Liver (tissue), 9 donors: ENCODE results near the gene TEX53. TPM values are rescaled to one million over a fixed set of nuclear protein-coding genes. Genes with fewer than 3 reads are reported as not detected.

Source experiments
- DNase-seq: peaks from one replicate; pipeline ENCODE4 v3.0.0-alpha.2; 2017; ENCODE audit warnings: low spot score
- H3K27ac ChIP-seq, 2 donors: one replicate each; pipeline ENCODE4 v1.7.0; 2013; ENCODE audit warnings: inconsistent platforms in 2 of 2, low read length in 2 of 2, control low read depth in 1 of 2, low read depth in 1 of 2, mild to moderate bottlenecking in 1 of 2
- H3K27me3 ChIP-seq, 4 donors: one replicate each; pipeline versions ENCODE4 v1.6.1 to v1.7.0; 2013; ENCODE audit warnings: low read length in 3 of 4, inconsistent platforms in 1 of 4, mild to moderate bottlenecking in 1 of 4, moderate library complexity in 1 of 4; ENCODE audit not compliant: control insufficient read depth in 4 of 4, insufficient read depth in 4 of 4
- H3K36me3 ChIP-seq, 4 donors: one replicate each; pipeline versions ENCODE4 v1.6.1 to v1.7.0; 2013; ENCODE audit warnings: low read length in 3 of 4, mild to moderate bottlenecking in 3 of 4, low read depth in 1 of 4, moderate library complexity in 1 of 4; ENCODE audit not compliant: control insufficient read depth in 4 of 4, insufficient read depth in 3 of 4
- H3K4me1 ChIP-seq, 4 donors: one replicate each; pipeline versions ENCODE4 v1.6.1 to v1.7.0; 2013; ENCODE audit warnings: low read length in 3 of 4, mild to moderate bottlenecking in 3 of 4, moderate library complexity in 1 of 4; ENCODE audit not compliant: control insufficient read depth in 4 of 4, insufficient read depth in 4 of 4
- H3K4me3 ChIP-seq, 3 donors: one replicate each; pipeline versions ENCODE4 v1.6.1 to v1.7.0; 2013; ENCODE audit warnings: low read length in 3 of 3, control low read depth in 1 of 3, low read depth in 1 of 3, mild to moderate bottlenecking in 1 of 3
- H3K9ac ChIP-seq, 2 donors: one replicate each; pipeline ENCODE4 v1.7.0; 2013; ENCODE audit warnings: low read length in 2 of 2, mild to moderate bottlenecking in 2 of 2, moderate library complexity in 2 of 2, control low read depth in 1 of 2, low read depth in 1 of 2
- H3K9me3 ChIP-seq, 4 donors: one replicate each; pipeline versions ENCODE4 v1.6.1 to v1.7.0; 2013; ENCODE audit warnings: low read length in 3 of 4; ENCODE audit not compliant: control insufficient read depth in 4 of 4
- EGR1 ChIP-seq, 2 donors: IDR thresholded peaks; 2 replicates each; pipeline ENCODE4 v1.6.1; 2016 to 2018; ENCODE audit warnings: antibody characterized with exemption in 2 of 2, low read depth in 2 of 2
- FOXA1 ChIP-seq: IDR thresholded peaks from 2 replicates; pipeline ENCODE4 v1.6.1; 2016; ENCODE audit warnings: antibody characterized with exemption
- FOXA2 ChIP-seq: IDR thresholded peaks from 2 replicates; pipeline ENCODE4 v1.6.1; 2016; ENCODE audit warnings: antibody characterized with exemption
- GABPA ChIP-seq, 2 donors: IDR thresholded peaks in 1 of 2; conservative IDR thresholded peaks in 1 of 2; 2 replicates each; pipeline ENCODE4 v1.6.1; 2016; ENCODE audit warnings: antibody characterized with exemption in 2 of 2, mild to moderate bottlenecking in 1 of 2, moderate library complexity in 1 of 2
- HNF4A ChIP-seq, 2 donors: conservative IDR thresholded peaks; 2 replicates each; pipeline ENCODE4 v1.6.1; 2016; ENCODE audit warnings: antibody characterized with exemption in 2 of 2, mild to moderate bottlenecking in 2 of 2
- HNF4G ChIP-seq: IDR thresholded peaks from 2 replicates; pipeline ENCODE4 v1.6.1; 2016; ENCODE audit warnings: antibody characterized with exemption
- JUND ChIP-seq, 2 donors: IDR thresholded peaks; 2 replicates each; pipeline ENCODE4 v1.6.1; 2016; ENCODE audit warnings: antibody characterized with exemption in 2 of 2
- NR2F2 ChIP-seq: IDR thresholded peaks from 2 replicates; pipeline ENCODE4 v1.6.1; 2016; ENCODE audit warnings: antibody characterized with exemption
- RAD21 ChIP-seq, 2 donors: IDR thresholded peaks; 2 replicates each; pipeline ENCODE4 v1.6.1; 2016; ENCODE audit warnings: antibody characterized with exemption in 2 of 2, mild to moderate bottlenecking in 2 of 2
- RXRA ChIP-seq, 2 donors: IDR thresholded peaks; 2 replicates each; pipeline ENCODE4 v1.6.1; 2017 to 2018; ENCODE audit warnings: antibody characterized with exemption in 2 of 2, mild to moderate bottlenecking in 1 of 2
- SP1 ChIP-seq: IDR thresholded peaks from 2 replicates; pipeline ENCODE4 v1.6.1; 2018; ENCODE audit warnings: antibody characterized with exemption, mild to moderate bottlenecking
- TAF1 ChIP-seq: conservative IDR thresholded peaks from 2 replicates; pipeline ENCODE4 v1.6.1; 2016; ENCODE audit warnings: antibody characterized with exemption, mild to moderate bottlenecking
- YY1 ChIP-seq: IDR thresholded peaks from 2 replicates; pipeline ENCODE4 v1.6.1; 2016; ENCODE audit warnings: antibody characterized with exemption, mild to moderate bottlenecking
- WGBS: extraction: QIAGEN DNeasy Blood & Tissue Kit; methylation state at CpG from one replicate; pipeline ENCODE4 v1.1.7; 2013; 5-methylcytosine and 5-hydroxymethylcytosine counted together
- polyA plus RNA-seq, 2 donors: library from polyadenylated mRNA; stranded (reverse) in 1 of 2; unstranded in 1 of 2; fragments of 200-250 nt in 1 of 2; fragments of >200 nt in 1 of 2; fragmentation: Nextera tagmentation in 1 of 2; extraction: Ambion mirVana in 1 of 2; gene quantifications; one replicate each; pipeline versions ENCODE4 v1.2.1 to v1.2.3, GENCODE V29; 2013 to 2015
- total RNA-seq, 2 donors: library from RNA; depleted of rRNA; stranded (reverse); fragments of >200 nt; gene quantifications; one replicate each; pipeline ENCODE4 v1.2.3, GENCODE V29; 2014
- TF ChIP-seq, protein P1 (sequence below): IDR thresholded peaks from 2 replicates; pipeline ENCODE4 v1.6.1; 2016; ENCODE audit warnings: antibody characterized with exemption
- TF ChIP-seq, protein P2 (sequence below): IDR thresholded peaks from 2 replicates; pipeline ENCODE4 v1.6.1; 2016; ENCODE audit warnings: antibody characterized with exemption
- TF ChIP-seq, protein P3 (sequence below): fragments of 150-350 bp; IDR thresholded peaks from 2 replicates; pipeline ENCODE4 v1.5.1; 2017; ENCODE audit warnings: improper control_type of control experiment, low read depth, low read length; ENCODE audit not compliant: missing input control
- TF ChIP-seq, protein P4 (sequence below): IDR thresholded peaks from 2 replicates; pipeline ENCODE4 v1.6.1; 2016; ENCODE audit warnings: antibody characterized with exemption
- TF ChIP-seq, protein P5 (sequence below): IDR thresholded peaks from 2 replicates; pipeline ENCODE4 v1.6.1; 2016; ENCODE audit warnings: antibody characterized with exemption, mild to moderate bottlenecking
- donor health status: healthy.
- donor health status: healthy.
- donor health status: healthy.
- donor health status: healthy.
- donor health status: healthy.

Gene TEX53
- total and polyA plus RNA-seq, 4 donors = not detected

DNA sequence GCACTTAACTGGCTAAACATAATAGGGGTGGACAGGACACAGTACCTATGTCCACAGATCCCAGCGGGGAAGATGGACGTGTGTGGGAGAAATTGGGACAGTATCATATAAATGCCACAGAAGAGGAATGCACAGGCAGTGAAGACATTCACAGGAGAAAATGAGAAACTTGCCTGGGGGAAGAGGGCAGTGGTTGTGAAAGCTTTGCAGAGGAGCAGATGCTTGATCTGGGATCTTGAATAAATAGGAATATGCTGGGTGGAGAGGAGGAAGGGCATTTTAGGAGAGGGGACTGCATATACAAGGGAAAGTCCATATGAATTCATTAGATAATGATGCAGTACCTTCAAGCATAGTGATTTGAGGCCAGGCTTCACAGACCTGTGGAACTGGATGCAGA, 32.9 kb downstream of the TEX53 start:
- Histone ChIP-seq H3K4me3 (no peak overlapping the region), H3K27me3 (no peaks in the 10 kb centered on the region), H3K9me3 (no peaks in the 10 kb centered on the region), H3K27ac (no peak overlapping the region), H3K9ac (no peak overlapping the region), H3K4me1 (no peaks in the 10 kb centered on the region), H3K36me3 (peaks cover 0 to 12% (median 10%) of the 10 kb centered on the region in 4 donors)
- 97% methylated on average over 2 of the region's 2 CpGs for WGBS
- DNase-seq = no peak
- TF ChIP-seq, protein P1, sequence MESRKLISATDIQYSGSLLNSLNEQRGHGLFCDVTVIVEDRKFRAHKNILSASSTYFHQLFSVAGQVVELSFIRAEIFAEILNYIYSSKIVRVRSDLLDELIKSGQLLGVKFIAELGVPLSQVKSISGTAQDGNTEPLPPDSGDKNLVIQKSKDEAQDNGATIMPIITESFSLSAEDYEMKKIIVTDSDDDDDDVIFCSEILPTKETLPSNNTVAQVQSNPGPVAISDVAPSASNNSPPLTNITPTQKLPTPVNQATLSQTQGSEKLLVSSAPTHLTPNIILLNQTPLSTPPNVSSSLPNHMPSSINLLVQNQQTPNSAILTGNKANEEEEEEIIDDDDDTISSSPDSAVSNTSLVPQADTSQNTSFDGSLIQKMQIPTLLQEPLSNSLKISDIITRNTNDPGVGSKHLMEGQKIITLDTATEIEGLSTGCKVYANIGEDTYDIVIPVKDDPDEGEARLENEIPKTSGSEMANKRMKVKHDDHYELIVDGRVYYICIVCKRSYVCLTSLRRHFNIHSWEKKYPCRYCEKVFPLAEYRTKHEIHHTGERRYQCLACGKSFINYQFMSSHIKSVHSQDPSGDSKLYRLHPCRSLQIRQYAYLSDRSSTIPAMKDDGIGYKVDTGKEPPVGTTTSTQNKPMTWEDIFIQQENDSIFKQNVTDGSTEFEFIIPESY = no peak
- no peak for TF ChIP-seq GABPA (IDR thresholded peaks at IDR 0.05 in 1 of 2, conservative IDR thresholded peaks at IDR 0.05 in 1 of 2)
- TF ChIP-seq, protein P2, sequence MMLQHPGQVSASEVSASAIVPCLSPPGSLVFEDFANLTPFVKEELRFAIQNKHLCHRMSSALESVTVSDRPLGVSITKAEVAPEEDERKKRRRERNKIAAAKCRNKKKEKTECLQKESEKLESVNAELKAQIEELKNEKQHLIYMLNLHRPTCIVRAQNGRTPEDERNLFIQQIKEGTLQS = no peak

DNA sequence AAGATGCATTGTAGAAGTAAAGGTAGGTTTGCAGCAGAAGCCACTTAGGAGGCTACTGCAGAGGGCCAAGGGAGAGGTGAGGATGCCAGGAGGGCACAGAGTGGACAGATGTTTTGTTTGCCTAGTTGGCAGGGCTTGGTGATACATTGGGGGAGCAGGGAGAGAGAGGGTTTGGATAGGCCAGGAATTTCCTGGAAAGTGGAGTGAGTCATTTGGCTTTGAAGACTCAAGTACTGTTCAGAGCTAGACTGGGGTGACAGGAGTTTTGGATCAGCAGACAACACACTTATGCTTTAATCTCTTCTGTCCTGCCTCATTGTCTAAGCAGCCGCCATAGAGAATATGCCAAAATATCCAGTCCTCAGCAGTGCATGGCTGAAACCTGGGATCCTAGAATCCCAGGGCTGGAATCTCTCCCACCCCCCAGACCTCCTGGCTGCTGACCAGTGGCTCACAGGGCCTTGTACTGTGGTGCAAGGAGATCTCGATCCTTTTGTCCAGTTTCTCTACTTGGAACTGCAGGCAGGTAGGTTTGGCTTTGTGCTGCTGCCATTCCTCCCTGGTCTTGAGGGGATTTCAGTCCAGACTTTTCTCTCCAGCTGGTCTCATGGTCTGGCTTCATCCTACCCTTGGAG, 35.5 kb downstream of the TEX53 start:
- WGBS = 97% methylated on average over 2 of the region's 2 CpGs
- H3K36me3 ChIP-seq = no peaks in the 10 kb centered on the region
- no peak overlapping the region for H3K9ac ChIP-seq
- DNase-seq = no peak
- H3K4me3 ChIP-seq = no peak overlapping the region
- no peak for TF ChIP-seq HNF4G
- TF ChIP-seq, protein P3, sequence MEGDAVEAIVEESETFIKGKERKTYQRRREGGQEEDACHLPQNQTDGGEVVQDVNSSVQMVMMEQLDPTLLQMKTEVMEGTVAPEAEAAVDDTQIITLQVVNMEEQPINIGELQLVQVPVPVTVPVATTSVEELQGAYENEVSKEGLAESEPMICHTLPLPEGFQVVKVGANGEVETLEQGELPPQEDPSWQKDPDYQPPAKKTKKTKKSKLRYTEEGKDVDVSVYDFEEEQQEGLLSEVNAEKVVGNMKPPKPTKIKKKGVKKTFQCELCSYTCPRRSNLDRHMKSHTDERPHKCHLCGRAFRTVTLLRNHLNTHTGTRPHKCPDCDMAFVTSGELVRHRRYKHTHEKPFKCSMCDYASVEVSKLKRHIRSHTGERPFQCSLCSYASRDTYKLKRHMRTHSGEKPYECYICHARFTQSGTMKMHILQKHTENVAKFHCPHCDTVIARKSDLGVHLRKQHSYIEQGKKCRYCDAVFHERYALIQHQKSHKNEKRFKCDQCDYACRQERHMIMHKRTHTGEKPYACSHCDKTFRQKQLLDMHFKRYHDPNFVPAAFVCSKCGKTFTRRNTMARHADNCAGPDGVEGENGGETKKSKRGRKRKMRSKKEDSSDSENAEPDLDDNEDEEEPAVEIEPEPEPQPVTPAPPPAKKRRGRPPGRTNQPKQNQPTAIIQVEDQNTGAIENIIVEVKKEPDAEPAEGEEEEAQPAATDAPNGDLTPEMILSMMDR = no peak
- TF ChIP-seq EGR1 (IDR thresholded peaks at IDR 0.05; ENCODE audit: low read depth in 2 of 2) = no peak
- TF ChIP-seq YY1 = no peak
- TF ChIP-seq GABPA (IDR thresholded peaks at IDR 0.05 in 1 of 2, conservative IDR thresholded peaks at IDR 0.05 in 1 of 2) = no peak
- TF ChIP-seq TAF1 = no peak
- no peak for TF ChIP-seq RXRA (IDR thresholded peaks at IDR 0.05)
- TF ChIP-seq, protein P4, sequence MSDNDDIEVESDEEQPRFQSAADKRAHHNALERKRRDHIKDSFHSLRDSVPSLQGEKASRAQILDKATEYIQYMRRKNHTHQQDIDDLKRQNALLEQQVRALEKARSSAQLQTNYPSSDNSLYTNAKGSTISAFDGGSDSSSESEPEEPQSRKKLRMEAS = no peak
- TF ChIP-seq, protein P2 = no peak
- TF ChIP-seq, protein P1 = no peak
- TF ChIP-seq FOXA2 = no peak
- TF ChIP-seq JUND (IDR thresholded peaks at IDR 0.05) = no peak
- TF ChIP-seq NR2F2 = no peak
- TF ChIP-seq SP1 = no peak
- no peak for TF ChIP-seq RAD21 (IDR thresholded peaks at IDR 0.05)
- no peak for TF ChIP-seq FOXA1
- TF ChIP-seq, protein P5, sequence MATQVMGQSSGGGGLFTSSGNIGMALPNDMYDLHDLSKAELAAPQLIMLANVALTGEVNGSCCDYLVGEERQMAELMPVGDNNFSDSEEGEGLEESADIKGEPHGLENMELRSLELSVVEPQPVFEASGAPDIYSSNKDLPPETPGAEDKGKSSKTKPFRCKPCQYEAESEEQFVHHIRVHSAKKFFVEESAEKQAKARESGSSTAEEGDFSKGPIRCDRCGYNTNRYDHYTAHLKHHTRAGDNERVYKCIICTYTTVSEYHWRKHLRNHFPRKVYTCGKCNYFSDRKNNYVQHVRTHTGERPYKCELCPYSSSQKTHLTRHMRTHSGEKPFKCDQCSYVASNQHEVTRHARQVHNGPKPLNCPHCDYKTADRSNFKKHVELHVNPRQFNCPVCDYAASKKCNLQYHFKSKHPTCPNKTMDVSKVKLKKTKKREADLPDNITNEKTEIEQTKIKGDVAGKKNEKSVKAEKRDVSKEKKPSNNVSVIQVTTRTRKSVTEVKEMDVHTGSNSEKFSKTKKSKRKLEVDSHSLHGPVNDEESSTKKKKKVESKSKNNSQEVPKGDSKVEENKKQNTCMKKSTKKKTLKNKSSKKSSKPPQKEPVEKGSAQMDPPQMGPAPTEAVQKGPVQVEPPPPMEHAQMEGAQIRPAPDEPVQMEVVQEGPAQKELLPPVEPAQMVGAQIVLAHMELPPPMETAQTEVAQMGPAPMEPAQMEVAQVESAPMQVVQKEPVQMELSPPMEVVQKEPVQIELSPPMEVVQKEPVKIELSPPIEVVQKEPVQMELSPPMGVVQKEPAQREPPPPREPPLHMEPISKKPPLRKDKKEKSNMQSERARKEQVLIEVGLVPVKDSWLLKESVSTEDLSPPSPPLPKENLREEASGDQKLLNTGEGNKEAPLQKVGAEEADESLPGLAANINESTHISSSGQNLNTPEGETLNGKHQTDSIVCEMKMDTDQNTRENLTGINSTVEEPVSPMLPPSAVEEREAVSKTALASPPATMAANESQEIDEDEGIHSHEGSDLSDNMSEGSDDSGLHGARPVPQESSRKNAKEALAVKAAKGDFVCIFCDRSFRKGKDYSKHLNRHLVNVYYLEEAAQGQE = no peak
- no peak for TF ChIP-seq HNF4A (conservative IDR thresholded peaks at IDR 0.05)
- no peaks in the 10 kb centered on the region for H3K27me3 ChIP-seq
- no peak overlapping the region for H3K27ac ChIP-seq
- no peaks in the 10 kb centered on the region for H3K9me3 ChIP-seq
- H3K4me1 ChIP-seq = no peaks in the 10 kb centered on the region
